Germinal center (tissue), 1 donor: ENCODE results near the gene NANOGP8.

ENCODE experiments used
- DNase-seq: peaks from one replicate; pipeline ENCODE4 v3.0.0; 2012; ENCODE audit warnings: mixed read lengths, low spot score

The NANOGP8 gene

DNA sequence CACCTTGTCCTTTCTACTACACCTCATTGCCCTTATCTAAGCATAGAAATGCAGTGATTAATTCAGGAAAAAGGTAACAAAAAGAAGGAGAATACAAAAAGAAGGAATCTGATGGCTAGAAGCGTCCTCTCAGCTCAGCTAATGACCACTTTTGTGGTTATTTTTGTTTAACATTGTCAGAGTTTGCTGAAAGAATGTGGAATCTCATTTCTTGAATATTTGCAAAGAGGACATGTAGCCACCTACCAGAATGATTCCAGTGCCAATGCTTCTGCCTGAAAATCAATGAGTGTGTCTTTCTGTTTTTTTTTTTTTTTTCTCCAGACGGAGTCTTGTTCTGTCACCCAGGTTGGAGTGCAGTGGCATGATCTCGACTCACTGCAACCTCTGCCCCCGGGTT lies 24.5 kb downstream of the NANOGP8 start:
- DNase-seq: no peak

- DNase-seq: no peak
Measured at GRCh38 chr15:35058534-35059054, 26.5 kb downstream of the NANOGP8 start.

- no peak for DNase-seq
Measured at GRCh38 chr15:35055416-35056105, 29.5 kb downstream of the NANOGP8 start.

GRCh38 chr15:35054380-35054779 lies 30.7 kb downstream of the NANOGP8 start:
- DNase-seq: no peak

- no peak for DNase-seq
Measured at GRCh38 chr15:35047996-35048395, 37.1 kb downstream of the NANOGP8 start.

- DNase-seq: no peak
Measured at GRCh38 chr15:35047528-35047927, 37.6 kb downstream of the NANOGP8 start.

- DNase-seq: no peak
Measured at GRCh38 chr15:35043373-35044095, 41.6 kb downstream of the NANOGP8 start.

DNA sequence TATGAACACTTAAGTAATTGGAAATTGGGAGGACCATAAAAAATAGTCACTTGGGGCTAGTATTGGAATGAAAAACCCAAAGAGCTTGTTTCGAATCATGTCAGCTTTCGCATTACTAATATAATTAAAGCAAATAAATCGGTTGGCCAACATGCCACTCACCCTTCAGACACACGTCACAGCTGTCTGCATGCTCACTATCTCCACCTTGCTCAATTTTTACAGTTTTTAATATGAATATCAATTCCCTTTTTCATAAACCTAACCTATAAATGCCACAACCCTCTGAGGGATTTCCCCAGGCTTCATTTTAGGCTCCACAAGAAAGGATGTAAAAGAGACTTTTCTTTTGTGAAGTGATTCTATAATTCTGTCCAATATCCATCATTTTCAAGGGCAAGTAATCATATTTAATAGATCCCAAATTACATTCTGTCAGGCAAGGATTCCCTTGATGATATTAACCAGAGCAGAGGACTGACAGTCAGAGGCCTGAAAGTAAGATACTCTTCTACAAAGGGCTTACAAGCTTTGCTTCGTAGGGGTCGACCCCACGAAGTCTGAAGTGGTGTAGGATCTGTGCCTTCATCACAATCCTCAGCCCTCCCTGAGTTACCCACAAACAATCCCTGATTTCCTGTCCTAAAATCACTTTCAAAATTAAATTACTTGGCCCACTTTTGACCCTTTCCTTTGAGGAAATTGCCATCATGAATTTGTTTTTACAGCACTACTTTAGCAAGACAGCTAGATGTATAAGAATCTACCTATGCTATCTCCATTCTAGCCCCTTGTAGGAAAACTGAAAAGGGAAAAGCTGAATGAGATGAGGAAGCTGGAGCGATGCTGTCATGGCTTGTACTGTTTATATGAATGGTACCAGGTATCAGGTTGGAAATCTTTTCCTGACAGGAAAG lies 44.5 kb downstream of the NANOGP8 start:
- DNase-seq: no peak

DNA sequence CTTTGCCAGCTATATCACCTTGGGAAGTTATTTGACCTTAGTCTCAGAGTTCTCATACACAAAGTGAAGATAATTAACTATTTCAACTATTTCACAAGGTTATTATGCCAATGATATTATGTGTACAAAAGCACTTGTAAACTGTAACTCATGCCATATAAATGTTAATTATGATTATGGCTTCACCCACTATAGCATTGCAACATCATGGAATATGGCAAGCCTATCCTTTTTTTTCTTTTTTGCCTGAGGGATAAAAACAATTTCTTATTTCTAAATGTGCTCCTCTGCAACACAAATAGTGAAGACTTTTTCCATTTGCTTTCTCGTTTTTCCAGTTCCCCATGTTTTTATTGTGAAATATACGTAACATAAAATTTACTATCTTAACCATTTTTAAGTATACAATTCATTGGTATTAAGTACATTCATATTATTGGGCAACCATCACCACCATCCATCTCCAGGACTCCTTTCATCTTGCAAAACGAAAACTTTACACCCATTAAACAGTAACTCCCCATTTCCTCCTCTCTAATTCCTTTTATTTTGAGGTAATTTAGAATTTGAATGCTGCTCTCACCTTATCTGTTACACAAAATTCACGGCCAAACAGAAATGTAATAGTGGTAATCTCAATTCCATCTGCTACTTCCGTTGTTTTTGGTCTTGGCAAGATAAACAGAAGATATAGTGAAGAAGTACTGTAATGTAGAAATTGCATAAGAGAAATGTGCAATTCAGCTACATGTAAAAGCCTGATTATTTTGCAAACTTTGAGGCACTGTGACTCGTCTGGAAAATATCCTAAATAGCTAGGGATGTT lies 46.3 kb downstream of the NANOGP8 start:
- no peak for DNase-seq
